Suppressor macrophage treated with lipopolysaccharide for 4 hours (primary cell): Measurements from ENCODE around the gene CATSPERB.
"Not testable (repeated sequence)": the region's sequence is repeated elsewhere in the genome, so short reads cannot be mapped to it uniquely, and the experiment has no call there.

Experiments used
- DNase-seq: peaks from one replicate; pipeline ENCODE4 v3.0.0-alpha.2; 2020

The CATSPERB gene

DNA sequence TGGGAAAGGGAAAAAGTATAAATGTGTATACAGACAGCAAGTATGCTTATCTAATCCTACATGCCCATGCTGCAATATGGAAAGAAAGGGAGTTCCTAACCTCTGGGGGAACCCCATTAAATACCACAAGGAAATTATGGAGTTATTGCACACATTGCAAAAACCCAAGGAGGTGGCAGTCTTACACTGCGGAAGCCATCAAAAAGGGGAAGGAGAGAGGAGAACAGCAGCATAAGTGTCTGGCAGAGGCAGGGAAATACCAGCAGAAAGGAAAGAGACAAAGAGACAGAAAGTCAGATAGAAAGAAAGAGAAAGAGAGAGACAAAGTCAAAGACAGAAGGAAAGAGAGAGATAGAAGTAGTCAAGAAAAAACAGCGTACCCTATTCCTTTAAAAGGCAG lies 64.8 kb downstream of the CATSPERB start:
- DNase-seq = peak; percentile 77

DNA sequence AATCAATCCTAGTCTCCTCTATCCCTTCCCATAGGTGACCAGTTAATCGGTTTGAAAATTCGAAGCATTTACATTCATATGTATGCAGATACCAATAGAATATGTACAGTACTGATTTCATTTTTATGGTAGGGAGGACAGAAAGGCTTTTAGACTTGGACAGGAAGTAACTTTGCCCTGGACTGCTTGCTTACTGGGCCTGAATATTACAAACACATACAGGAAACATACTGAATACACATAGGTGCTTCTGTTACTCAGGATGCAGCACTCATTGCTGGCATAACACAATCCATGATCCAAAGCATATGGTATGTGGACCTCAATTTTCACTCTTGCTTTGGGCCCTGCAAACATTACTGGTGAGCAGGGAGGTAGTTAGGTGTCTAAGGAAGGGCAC lies 71.1 kb downstream of the CATSPERB start:
- DNase-seq = no peak

DNA sequence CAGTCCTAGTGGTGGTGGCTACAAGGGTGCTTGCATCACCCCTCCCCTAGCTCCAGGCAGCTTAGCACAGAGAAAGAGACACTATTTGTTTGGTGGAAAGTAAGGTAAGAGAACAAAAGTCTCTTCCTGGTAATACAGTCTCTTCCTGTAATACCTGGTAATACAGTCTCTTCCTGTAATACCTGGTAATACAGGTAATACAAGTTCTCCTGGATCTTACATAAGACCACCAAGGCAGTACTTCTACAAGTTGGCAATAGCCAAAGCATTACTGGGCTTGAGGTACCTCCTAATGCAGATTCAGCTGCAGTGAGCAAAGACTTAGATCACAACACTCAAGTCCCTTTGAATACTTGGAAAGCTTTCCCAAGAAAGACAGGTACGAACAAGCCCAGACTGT lies 77.0 kb downstream of the CATSPERB start:
- no peak for DNase-seq

DNA sequence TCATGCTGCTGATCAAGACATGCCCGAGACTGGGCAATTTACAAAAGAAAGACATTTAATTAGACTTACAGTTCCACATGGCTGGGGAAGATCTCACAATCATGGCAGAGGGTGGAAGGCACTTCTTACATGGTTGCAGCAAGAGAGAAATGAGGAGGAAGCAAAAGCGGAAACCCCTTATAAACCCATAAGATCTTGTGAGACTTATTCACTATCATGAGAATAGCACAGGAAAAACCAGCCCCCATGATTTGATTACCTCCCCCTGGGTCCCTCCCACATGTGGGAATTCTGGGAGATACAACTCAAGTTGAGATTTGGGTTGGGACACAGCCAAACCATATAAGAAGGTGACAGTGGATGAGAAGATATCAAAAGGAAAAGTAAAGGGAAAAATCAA lies 78.4 kb downstream of the CATSPERB start:
- DNase-seq = peak; percentile 4

DNA sequence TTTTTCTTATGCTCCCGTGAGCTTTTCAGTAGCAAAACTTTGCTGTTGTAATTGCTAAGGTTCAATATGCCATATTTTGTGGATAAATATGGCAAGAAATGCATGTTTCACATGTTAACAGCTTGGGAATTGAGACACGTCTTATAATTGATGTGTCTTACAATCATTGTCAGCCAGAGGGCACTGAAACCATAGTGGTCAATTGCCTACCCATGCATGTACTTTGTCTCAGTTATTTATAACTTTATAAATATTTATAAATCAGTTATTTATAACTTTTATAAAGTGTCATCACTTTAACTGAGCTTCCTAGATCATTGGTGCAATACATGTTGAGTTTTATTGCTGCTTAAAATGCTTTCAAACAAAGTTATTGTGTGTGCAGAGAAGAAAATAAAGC lies 82.0 kb downstream of the CATSPERB start:
- DNase-seq = peak; percentile 43

DNA sequence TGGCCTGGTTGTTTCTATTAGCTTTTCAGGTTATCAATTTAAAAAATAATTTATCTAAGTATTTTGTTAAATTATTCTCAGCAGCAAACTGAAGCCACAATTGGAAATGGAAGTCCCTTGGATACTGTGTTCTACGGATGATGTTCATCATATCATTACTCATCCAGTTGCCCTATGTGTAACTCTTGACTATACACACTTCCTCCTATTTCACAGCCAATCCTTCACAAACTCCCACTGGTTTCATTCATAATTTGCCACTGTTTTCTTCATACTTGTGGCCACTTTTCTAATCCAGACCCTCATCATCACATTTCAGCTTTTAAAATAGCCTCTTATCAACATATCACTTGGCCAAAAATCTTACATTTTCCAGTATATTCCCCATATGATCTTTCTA lies 84.0 kb downstream of the CATSPERB start:
- DNase-seq = peak; percentile 76

DNA sequence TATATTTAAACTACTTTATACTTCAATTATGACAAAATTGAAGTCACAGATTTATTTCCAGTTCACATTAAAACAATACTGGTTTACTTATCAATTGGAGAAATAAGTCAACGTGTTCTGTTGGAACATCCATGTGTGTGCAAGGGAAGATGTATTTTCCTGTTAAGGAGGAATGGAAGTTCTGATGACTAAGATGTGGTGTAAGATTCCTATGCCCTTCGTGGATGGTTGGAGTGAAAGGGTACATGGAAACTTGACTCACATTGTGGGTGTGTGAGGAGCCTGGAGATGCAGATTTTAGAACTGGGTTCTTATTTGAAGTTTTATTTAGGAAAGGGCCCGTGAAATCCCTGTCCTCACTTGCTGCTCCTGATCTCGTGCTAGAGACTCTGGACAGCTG lies 95.3 kb downstream of the CATSPERB start:
- DNase-seq = no peak

DNA sequence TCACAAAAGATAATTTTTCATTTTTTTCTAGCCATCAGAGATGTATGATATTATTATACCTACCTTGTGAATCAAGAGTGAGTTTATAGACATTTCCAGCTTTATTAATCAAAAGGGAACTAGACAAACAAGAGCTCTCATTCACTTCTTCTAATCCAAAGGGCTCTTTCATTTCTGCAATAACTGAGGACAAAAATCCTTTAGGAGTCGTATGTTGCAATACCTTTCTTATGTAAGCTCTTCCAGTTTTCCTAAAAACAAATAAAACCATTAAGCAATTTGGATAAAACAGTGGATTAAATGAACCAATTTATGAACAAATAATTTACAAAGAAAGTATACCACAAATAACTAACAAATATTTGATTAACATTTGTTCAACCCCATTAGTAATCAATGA lies 107.1 kb downstream of the CATSPERB start:
- DNase-seq = no peak

DNA sequence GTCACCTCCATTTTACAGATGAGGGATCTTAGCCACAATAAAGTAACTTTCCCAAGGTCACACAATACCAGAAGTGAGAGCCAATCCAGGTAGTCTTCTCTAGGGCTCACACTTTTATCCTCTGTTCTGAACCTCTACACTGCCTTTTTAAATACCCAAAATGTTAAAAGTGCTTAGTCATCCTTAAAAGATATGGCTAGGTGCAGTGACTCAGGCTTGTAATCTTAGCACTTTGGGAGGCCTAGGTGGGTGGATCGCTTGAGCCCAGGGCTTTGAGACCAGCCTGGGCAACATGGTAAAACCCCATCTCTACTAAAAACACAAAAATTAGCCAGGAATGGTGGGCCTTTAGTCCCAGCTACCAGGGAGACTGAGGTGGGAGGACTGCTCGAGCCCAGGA lies 117.7 kb downstream of the CATSPERB start:
- no peak for DNase-seq

DNA sequence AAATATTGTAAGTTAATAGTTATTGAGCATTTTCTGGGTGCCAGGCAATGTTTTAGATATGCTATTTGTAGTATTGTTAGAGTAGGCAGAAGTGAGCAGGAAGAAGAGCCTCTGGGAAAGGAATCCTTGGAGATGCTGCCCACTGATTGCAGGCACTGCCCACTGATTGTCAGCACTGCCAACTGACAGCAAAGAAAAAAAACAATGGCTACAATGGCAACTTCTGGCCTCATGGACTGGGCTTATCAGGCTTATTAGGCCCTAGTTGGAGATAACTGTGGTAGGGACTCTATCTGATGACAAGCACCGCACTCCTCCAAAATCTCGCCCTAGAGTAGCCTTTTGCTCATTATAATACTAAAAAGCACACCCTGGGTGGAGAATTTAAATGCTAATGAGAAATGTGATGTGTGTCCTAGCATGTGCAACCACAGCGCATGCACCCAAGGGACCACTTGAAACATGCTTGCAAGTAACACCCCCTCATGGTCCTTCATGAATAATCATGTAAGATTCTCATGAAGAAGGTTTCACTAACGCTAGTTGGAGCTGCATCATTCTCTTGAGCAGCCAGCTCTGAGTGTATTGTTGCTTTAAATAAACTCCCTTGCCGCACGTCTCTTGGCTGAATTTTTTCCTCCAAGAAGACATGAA lies 118.3 kb downstream of the CATSPERB start:
- no peak for DNase-seq

DNA sequence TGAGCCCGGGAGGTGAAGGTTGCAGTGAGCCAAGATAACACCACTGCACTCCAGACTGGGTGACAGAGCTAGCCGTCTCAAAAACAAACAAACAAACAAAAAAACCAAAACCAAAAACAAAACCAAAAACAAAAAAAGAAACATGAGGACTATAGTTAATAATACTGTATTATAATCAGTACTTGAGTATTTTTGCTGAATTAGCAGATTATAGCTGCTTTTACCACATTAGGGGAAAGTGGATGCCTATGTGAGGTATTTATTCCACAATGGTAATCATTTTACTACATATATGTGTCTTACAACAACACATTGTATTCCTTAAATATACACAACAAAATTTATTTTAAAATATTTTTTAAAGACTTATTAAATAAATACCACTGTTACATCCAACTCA lies 120.4 kb downstream of the CATSPERB start:
- DNase-seq = no peak

DNA sequence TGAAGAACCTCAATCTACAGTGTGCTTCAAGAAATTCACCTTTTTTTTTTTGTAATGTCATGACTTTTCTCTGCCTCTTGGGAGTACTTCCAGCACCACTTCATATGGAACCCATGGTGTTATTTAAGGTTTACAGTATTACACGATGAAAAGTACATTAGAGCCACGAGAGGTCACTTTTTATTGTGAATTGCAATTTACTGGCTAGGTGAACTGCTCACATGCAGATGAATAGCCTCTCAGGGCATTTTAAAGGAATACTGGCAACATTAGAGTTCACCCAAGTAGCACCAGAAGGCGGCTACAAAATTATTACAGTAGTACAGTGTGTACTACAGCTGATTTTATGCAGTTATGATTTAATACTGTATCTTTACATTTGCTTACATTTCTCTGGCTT lies 122.7 kb downstream of the CATSPERB start:
- DNase-seq = no peak

DNA sequence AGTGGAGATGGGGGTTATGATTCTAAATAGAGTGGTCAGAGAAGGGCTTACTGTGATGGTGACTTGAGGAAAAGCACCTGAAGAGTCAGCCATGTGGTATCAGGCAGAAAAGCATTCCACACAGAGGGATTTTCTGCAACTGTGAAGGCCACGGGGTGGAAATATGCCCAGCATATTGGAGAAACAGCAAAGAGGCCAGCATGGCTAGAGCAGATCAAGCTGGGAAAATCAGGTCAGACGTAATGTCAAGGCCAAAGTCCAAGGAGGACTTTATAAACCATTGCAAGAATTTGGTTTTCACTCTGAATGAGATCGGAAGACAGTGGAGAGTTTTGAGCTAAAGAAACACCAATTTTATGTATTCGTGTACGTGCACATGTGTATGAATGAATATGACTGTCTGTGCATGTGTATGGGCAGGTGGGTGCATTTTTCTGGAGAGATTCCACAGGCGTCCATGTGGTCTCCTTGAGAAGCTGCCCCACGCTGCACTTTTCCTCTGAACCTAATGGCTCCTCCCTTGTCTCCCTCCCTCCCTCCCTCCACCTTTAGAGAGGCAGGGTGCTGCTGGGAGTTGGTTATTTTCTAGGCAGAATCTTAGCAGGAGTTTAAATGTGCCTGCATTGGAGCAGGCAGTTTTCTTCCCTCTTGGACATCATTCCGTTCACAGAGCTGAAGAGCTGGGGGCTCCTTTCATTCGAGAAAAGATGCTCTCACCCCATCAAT lies 124.4 kb downstream of the CATSPERB start:
- no peak for DNase-seq

DNA sequence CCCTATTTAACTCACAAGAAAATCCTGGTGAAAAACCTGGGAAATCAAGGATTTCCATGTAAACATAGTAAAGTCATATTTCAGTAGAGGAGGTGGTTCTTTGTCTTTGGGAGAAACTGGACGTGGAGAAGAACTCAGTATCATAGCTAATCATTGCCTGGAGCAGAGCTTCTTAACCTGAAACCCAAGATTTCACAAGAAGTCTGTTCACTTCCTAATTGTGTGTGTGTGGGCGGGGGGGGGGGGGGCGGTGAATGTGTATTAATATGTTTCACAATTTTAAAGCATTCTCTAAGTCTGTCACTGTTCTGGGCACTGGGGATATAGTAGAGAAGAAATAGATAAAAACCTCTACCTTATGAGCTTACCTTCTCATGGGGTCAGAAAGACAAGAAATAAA lies 125.0 kb downstream of the CATSPERB start:
- DNase-seq = peak; percentile 66

DNA sequence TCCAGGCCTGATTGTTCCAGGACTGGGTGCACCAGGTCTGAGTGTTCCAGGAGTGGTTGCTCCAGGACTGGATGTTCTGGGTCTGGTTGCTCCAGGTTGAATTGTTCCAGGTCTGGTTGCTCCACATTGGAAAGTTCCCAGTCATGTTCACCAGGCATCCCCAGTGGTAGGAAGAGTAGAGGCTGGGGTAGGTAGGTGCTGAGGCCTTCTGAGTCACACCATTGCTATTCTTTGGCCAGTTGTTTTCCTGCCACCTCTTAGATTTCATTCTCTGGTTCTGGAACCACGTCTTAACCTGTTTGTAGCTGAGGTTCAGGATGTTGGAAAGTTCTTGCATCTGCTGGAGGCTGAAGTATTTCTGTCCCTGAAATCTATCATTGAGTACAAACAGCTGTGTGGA lies 127.3 kb downstream of the CATSPERB start:
- not testable (repeated sequence) for DNase-seq

DNA sequence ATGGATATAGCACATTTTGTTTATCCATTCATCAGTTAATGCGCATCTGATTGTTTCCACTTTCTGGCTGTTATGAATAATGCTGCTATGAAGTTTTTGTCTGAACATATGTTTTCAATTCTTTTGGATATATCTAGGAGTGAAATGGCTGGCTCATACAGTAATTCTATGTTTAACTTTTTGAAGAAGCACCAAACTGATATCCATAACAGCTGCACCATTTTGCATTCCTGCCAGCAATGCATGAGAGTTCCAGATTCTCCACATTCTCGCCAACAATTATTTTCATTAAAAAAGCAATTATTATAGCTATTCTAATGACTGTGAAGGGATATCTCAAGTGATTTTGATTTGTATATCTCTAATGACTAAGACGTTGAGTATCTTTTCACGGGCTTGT lies 131.9 kb downstream of the CATSPERB start:
- DNase-seq = no peak

DNA sequence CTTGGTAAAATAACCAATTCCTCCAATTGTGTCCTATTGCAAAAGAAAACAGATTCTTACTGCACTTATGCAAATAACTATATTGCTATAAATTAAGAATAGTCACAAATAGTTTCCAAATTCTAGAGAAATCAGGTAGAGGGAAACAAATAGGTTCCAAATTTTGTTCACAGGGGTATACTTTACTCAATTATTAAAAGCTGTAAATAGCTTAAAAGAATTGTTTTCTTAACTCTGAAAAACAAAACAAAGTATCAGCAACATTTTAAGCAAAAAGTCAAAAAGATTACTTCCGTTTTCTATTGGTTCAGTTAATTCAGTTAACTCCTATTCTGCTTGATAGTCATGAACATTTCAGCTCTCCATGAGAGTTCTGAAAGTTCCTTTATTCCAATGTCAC lies 136.2 kb downstream of the CATSPERB start:
- no peak for DNase-seq

DNA sequence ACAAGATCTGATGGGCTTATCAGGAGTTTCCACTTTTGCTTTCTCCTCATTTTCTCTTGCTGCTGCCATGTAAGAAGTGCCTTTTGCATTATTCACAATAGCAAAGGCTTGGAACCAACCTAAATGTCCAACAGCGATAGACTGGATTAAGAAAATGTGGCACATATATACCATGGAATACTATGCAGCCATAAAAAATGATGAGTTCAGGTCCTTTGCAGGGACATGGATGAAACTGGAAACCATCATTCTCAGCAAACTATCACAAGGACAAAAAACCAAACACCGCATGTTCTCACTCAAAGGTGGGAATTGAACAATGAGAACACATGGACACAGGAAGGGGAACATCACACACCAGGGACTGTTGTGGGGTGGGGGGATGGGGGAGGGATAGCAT lies 137.9 kb downstream of the CATSPERB start:
- not testable (repeated sequence) for DNase-seq

DNA sequence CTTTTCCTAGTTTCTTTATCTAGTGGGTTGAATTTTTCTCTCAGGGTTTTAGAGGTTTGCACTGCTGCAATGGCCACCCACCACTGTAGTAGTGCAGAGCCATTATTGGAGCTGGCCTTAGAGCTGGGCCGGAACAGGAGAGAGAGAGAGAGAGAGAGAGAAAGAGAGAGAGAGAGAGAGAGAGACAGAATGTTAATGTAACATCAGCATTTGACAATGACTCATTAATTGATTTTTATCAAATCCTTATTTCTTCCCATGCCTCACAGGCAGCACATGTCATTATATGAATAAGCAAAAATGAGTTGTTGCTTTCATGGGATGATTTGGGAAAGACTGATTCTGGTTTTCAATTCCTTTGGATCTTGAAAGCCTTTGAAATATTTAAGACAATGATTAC lies 145.5 kb downstream of the CATSPERB start:
- DNase-seq = no peak

DNA sequence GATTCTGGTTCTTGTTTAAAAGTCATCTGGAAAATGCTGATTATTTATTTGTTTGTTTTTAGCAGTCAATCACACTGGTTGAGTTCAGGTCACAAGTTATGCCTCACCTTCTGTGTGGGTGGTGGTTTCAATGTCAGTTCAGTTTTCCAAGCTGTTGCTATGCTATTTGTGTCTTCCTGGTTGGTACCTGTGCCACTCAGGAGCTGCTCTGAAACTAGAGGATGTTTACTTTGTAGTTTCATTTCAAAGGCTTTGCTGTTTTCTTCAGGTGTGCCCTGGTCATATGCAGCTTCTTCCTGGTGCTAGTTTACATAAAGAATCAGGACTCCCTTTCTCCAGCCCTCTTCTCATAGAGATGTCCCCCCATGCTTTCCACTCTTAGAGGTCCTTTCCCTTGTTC lies 146.0 kb downstream of the CATSPERB start:
- no peak for DNase-seq

DNA sequence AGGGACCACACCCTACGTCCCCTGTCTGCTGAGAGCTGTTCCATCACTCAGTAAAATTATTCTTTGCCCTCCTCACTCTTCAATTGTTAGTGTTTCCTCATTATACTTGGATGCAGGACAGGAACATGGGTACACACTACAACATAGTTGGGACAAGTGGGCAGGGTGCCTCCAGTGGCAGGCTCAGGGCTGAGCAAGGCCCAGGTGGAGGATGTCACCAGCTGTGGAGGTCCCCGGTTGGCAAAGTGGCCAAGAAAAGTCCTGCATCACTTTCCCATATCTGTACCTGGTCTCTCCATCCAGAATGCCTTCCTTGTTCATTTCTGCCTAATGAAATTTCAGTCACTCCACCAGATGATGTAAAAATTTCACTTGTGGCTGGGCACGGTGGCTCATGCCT lies 149.1 kb downstream of the CATSPERB start:
- no peak for DNase-seq

DNA sequence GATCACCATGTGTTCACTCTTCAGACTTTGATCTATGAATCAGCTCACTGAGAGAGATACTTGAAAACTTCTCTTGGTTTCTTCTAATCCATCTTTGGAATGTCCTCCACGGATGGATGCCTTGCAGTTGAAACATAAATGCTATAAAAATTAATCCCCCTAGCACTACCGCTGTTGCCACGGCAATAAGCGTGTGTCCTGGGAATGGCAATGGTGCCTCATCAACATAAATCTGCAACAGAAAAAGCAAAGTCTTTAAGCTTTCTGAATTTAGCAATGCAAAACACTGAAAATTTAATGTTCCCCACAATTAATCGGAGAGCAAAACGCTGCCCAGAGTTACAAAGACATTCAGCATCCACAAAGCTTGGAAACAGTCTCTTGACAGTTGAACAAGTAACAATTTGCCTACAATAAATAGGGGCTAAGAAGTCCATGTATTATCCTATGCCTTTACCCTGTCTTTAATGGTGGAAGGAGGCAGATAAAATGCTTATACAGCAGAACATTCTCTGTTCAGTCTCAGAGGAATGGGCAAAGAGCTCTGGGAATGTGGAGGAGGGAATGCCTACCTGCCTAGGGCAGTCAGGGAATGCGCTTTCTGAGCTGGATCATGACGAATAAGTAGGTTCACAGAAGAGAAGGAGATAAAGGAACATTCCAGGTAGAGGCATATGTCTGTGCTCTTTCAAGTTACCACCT lies 150.9 kb downstream of the CATSPERB start:
- no peak for DNase-seq

DNA sequence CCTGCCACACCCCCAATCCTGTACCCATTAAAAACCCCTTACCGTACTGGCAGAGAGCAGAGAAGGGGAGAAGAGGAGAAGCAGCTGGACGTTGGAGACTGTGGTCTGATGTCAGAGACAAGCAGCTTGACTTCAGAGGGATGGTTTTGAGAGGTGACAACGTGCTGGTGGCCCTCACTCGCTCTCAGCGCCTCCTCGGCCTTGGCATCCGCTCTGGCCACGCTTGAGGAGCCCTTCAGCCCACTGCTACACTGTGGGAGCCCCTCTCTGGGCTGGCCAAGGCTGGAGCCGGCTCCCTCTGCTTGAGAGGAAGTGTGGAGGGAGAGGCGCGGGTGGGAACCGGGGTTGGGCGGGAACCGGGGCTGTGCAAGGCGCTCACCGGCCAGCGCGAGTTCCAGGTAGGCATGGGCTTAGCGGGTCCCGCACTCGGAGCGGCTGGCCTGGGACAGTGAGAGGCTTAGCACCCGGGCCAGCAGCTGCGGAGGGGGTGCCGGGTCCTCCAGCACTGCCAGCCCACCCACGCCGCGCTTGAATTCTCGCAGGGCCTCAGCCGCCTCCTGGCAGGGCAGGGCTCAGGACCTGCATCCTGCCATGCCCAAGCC lies 154.2 kb downstream of the CATSPERB start:
- no peak for DNase-seq
